HL-60 (cell line): ENCODE results near the gene ADCY3.

Source experiments
- DNase-seq, 2 experiments: peaks; one replicate each; pipeline ENCODE4 v3.0.0-alpha.2; 2010 to 2020; ENCODE audit warnings: low read depth in 1 of 2, low spot score in 1 of 2
- H3K27ac ChIP-seq: fragments of 250-450 bp; sonication (Bioruptor Pico); replicated peaks from 2 replicates; pipeline ENCODE4 v1.5.1; 2020; ENCODE audit warnings: mild to moderate bottlenecking, moderate library complexity
- H3K27me3 ChIP-seq: fragments of 250-450 bp; sonication (Bioruptor Pico); 2 replicates; pipeline ENCODE4 v1.5.1; 2021; ENCODE audit warnings: mild to moderate bottlenecking, moderate library complexity; ENCODE audit not compliant: insufficient read depth, poor library complexity, severe bottlenecking
- H3K4me3 ChIP-seq: replicated peaks from 2 replicates; pipeline ENCODE4 v1.5.1; 2011; ENCODE audit warnings: mild to moderate bottlenecking, control low read depth, low read length; ENCODE audit not compliant: insufficient read depth
- CTCF ChIP-seq: IDR thresholded peaks from one replicate; pipeline ENCODE4 v1.5.1; 2011; ENCODE audit warnings: low read length, control low read depth, inconsistent platforms; ENCODE audit not compliant: insufficient read depth
- GABPA ChIP-seq: IDR thresholded peaks from 2 replicates; pipeline ENCODE4 v1.6.1; 2012; ENCODE audit warnings: low read depth
- POLR2AphosphoS5 ChIP-seq: IDR thresholded peaks from 2 replicates; pipeline ENCODE4 v1.6.1; 2012; ENCODE audit warnings: low read depth
- REST ChIP-seq: IDR thresholded peaks from 2 replicates; pipeline ENCODE4 v1.6.1; 2012; ENCODE audit warnings: low read depth; ENCODE audit not compliant: insufficient replicate concordance
- SPI1 ChIP-seq: IDR thresholded peaks from 2 replicates; pipeline ENCODE4 v1.6.1; 2012; ENCODE audit warnings: low read depth, mild to moderate bottlenecking, borderline replicate concordance

ADCY3 gene

GRCh38 chr2:24948506-24948905 lies 28.5 kb upstream of the ADCY3 start:
- no peak for TF ChIP-seq POLR2AphosphoS5
- TF ChIP-seq REST, result no peak
- TF ChIP-seq SPI1, result no peak
- TF ChIP-seq GABPA, result no peak
- no peak for TF ChIP-seq CTCF
- DNase-seq, result no peak
- no peak overlapping the region for H3K27ac ChIP-seq
- no peaks in the 10 kb centered on the region for H3K27me3 ChIP-seq
- H3K4me3 ChIP-seq, result no peak overlapping the region

GRCh38 chr2:24947561-24948157 lies 27.6 kb upstream of the ADCY3 start:
- no peaks in the 10 kb centered on the region for H3K27me3 ChIP-seq
- no peak for TF ChIP-seq POLR2AphosphoS5
- TF ChIP-seq CTCF, result no peak
- TF ChIP-seq SPI1, result no peak
- no peak for TF ChIP-seq GABPA
- no peak for TF ChIP-seq REST
- no peak for DNase-seq

GRCh38 chr2:24945907-24946306 lies 25.9 kb upstream of the ADCY3 start:
- TF ChIP-seq REST (no peak), POLR2AphosphoS5 (no peak), SPI1 (no peak), CTCF (no peak), GABPA (no peak)
- DNase-seq, result no peak
- H3K27ac ChIP-seq, result no peak overlapping the region
- H3K27me3 ChIP-seq, result no peaks in the 10 kb centered on the region
- H3K4me3 ChIP-seq, result no peak overlapping the region

More at GRCh38 chr2:24947561-24948157, 27.6 kb upstream of the ADCY3 start:
- H3K4me3 ChIP-seq, result no peak overlapping the region
- H3K27ac ChIP-seq, result no peak overlapping the region
